SU-DHL-6 (cell line): ENCODE results near the gene BRD4.

ENCODE experiments used
- H2AFZ ChIP-seq: fragments of 200-600 bp; sonication (generic); 2 replicates; pipeline ENCODE4 v1.6.1; 2014; ENCODE audit warnings: low read depth, mild to moderate bottlenecking, moderate library complexity, mixed read lengths, antibody characterized with exemption, low read length; ENCODE audit not compliant: severe bottlenecking
- H3F3A ChIP-seq: fragments of 200-600 bp; shearing (Covaris generic); 2 replicates; pipeline ENCODE4 v1.6.0; 2016; ENCODE audit warnings: antibody characterized with exemption, mild to moderate bottlenecking; ENCODE audit not compliant: insufficient read depth
- H3K27ac ChIP-seq: fragments of 200-600 bp; sonication (generic); 2 replicates; pipeline ENCODE4 v1.5.1; 2016; ENCODE audit warnings: low read depth, mild to moderate bottlenecking, low read length, moderate library complexity, mixed read lengths
- H3K27me3 ChIP-seq: fragments of 200-600 bp; sonication (generic), shearing (Covaris generic); 2 replicates; pipeline ENCODE4 v1.6.0; 2014; ENCODE audit warnings: mild to moderate bottlenecking, low read length
- H3K36me3 ChIP-seq: fragments of 200-600 bp; sonication (generic); 2 replicates; pipeline ENCODE4 v1.6.1; 2014; ENCODE audit warnings: mild to moderate bottlenecking, low read length, mixed read lengths
- H3K4me2 ChIP-seq: fragments of 300-600, 200-600 bp; shearing (Covaris generic), sonication (generic); 2 replicates; pipeline ENCODE4 v1.6.0; 2014; ENCODE audit warnings: low read length, low read depth, mild to moderate bottlenecking; ENCODE audit not compliant: poor library complexity, severe bottlenecking
- H3K4me3 ChIP-seq: fragments of 200-600 bp; sonication (generic); 2 replicates; pipeline ENCODE4 v1.5.1; 2014; ENCODE audit warnings: antibody characterized with exemption, low read length, mild to moderate bottlenecking, mixed read lengths; ENCODE audit not compliant: insufficient read depth, poor library complexity, severe bottlenecking
- H3K79me2 ChIP-seq: fragments of 200-600 bp; sonication (generic); 2 replicates; pipeline ENCODE4 v1.6.1; 2014; ENCODE audit warnings: mild to moderate bottlenecking, low read length, moderate library complexity; ENCODE audit not compliant: insufficient read depth
- H3K9ac ChIP-seq: fragments of 200-600 bp; sonication (generic); 2 replicates; pipeline ENCODE4 v1.7.0; 2014; ENCODE audit warnings: mild to moderate bottlenecking, low read length
- H3K9me2 ChIP-seq: fragments of 200-600 bp; sonication (generic); replicated peaks from 2 replicates; pipeline ENCODE4 v1.6.1; 2014; ENCODE audit warnings: low read length; ENCODE audit not compliant: insufficient read depth
- H3K9me3 ChIP-seq: fragments of 200-600 bp; sonication (generic); 2 replicates; pipeline ENCODE4 v1.6.1; 2014; ENCODE audit warnings: low read length, mixed read lengths; ENCODE audit not compliant: insufficient read depth
- H4K20me1 ChIP-seq: fragments of 200-600 bp; sonication (generic); 2 replicates; pipeline ENCODE4 v1.6.1; 2014; ENCODE audit warnings: low read depth, mild to moderate bottlenecking, antibody characterized with exemption, low read length, moderate library complexity, mixed read lengths
- CTCF ChIP-seq: fragments of 200-600 bp; sonication (generic); IDR thresholded peaks from one replicate; pipeline ENCODE4 v1.5.1; 2017; ENCODE audit warnings: antibody characterized with exemption, mild to moderate bottlenecking, low read length, moderate library complexity; ENCODE audit not compliant: insufficient read depth, poor library complexity, severe bottlenecking
- EZH2phosphoT487 ChIP-seq: fragments of 200-600 bp; sonication (generic), shearing (Covaris generic); conservative IDR thresholded peaks from 2 replicates; pipeline ENCODE4 v1.6.1; 2018; ENCODE audit warnings: mild to moderate bottlenecking, antibody characterized with exemption, low read length, moderate library complexity, mixed read lengths

BRD4 gene

GRCh38 chr19:15317392-15318071 lies 14.8 kb downstream of the BRD4 start:
- no peaks in the 10 kb centered on the region for H3K9me3 ChIP-seq
- H3K4me2 ChIP-seq, result peak overlapping the region; percentile 31
- H3K9ac ChIP-seq, result no peak overlapping the region
- H3K27me3 ChIP-seq, result no peaks in the 10 kb centered on the region
- H2AFZ ChIP-seq, result no peak overlapping the region
- no peaks in the 10 kb centered on the region for H3F3A ChIP-seq
- peak overlapping the region; percentile 38; the same call in 1 of the 2 replicates for H3K27ac ChIP-seq
- no peaks in the 10 kb centered on the region for H3K9me2 ChIP-seq
- H4K20me1 ChIP-seq, result peaks cover 77% of the 10 kb centered on the region
- H3K79me2 ChIP-seq, result peaks cover 100% of the 10 kb centered on the region
- TF ChIP-seq CTCF, result no peak
- no peak for TF ChIP-seq EZH2phosphoT487
- no peaks in the 10 kb centered on the region for H3K36me3 ChIP-seq
- H3K4me3 ChIP-seq, result no peak overlapping the region

GRCh38 chr19:15316498-15316897 lies 15.8 kb downstream of the BRD4 start:
- H3K27me3 ChIP-seq, result no peaks in the 10 kb centered on the region
- peak overlapping the region; percentile 1; the same call in 1 of the 2 replicates for H3K9ac ChIP-seq
- no peak overlapping the region for H2AFZ ChIP-seq
- H3K4me2 ChIP-seq, result peak overlapping the region; percentile 31
- H3K9me2 ChIP-seq, result no peaks in the 10 kb centered on the region
- H3K9me3 ChIP-seq, result no peaks in the 10 kb centered on the region
- H3K4me3 ChIP-seq, result no peak overlapping the region
- H3K36me3 ChIP-seq, result no peaks in the 10 kb centered on the region
- peaks cover 100% of the 10 kb centered on the region for H3K79me2 ChIP-seq
- H3F3A ChIP-seq, result no peaks in the 10 kb centered on the region
- H4K20me1 ChIP-seq, result peaks cover 73% of the 10 kb centered on the region
- H3K27ac ChIP-seq, result peak overlapping the region; percentile 38
- TF ChIP-seq EZH2phosphoT487 (no peak), CTCF (no peak)

GRCh38 chr19:15315101-15315500 lies 17.2 kb downstream of the BRD4 start:
- Histone ChIP-seq H3K36me3 (no peaks in the 10 kb centered on the region), H3K4me3 (no peak overlapping the region), H3F3A (no peaks in the 10 kb centered on the region), H3K79me2 (peaks cover 100% of the 10 kb centered on the region), H4K20me1 (peaks cover 59% of the 10 kb centered on the region), H3K4me2 (no peak overlapping the region), H3K9ac (no peak overlapping the region), H3K9me3 (no peaks in the 10 kb centered on the region), H2AFZ (no peak overlapping the region), H3K9me2 (no peaks in the 10 kb centered on the region), H3K27ac (no peak overlapping the region), H3K27me3 (no peaks in the 10 kb centered on the region)
- no peak for TF ChIP-seq CTCF
- no peak for TF ChIP-seq EZH2phosphoT487
